HepG2 (cell line): ENCODE results near the gene TMEM223. TPM values are rescaled to one million over a fixed set of nuclear protein-coding genes. Genes with fewer than 3 reads are reported as not detected.
A peak's percentile ranks its signal among the peaks of the same experiment; 100 is the strongest.

Experiments
- ARNT ChIP-seq: fragments of 450-650 bp; IDR thresholded peaks from 2 replicates; pipeline ENCODE4 v1.6.1; 2017
- CBX2 ChIP-seq, 2 experiments: fragments of 200-600 bp in 1 of 2; sonication (generic); formaldehyde crosslinking in 1 of 2; IDR thresholded peaks; 2 replicates each; pipeline versions ENCODE4 v1.7.0 to v1.8.1; 2018 to 2022; ENCODE audit warnings: low read depth in 2 of 2, low read length in 1 of 2, mild to moderate bottlenecking in 1 of 2, missing genetic modification reagents in 1 of 2
- DNMT3B ChIP-seq: conservative IDR thresholded peaks from 2 replicates; pipeline ENCODE4 v1.6.1; 2016; ENCODE audit warnings: missing biosample characterization, control low read depth
- KAT7 ChIP-seq: IDR thresholded peaks from 2 replicates; pipeline ENCODE4 v1.6.1; 2018; ENCODE audit warnings: borderline replicate concordance, missing compliant biosample characterization
- RCOR2 ChIP-seq: IDR thresholded peaks from 2 replicates; pipeline ENCODE4 v1.6.1; 2016; ENCODE audit warnings: missing biosample characterization, missing genetic modification reagents
- RORA ChIP-seq: sonication (generic); formaldehyde crosslinking; IDR thresholded peaks from 2 replicates; pipeline ENCODE4 v1.5.0; 2020; ENCODE audit warnings: mild to moderate bottlenecking, missing genetic modification reagents, moderate library complexity
- ZNF143 ChIP-seq: sonication (generic); formaldehyde crosslinking; IDR thresholded peaks from 2 replicates; pipeline ENCODE4 v1.4.0; 2020; ENCODE audit warnings: missing genetic modification reagents
- ZNF17 ChIP-seq: sonication (generic); formaldehyde crosslinking; IDR thresholded peaks from 2 replicates; pipeline ENCODE4 v1.5.0; 2020; ENCODE audit warnings: mild to moderate bottlenecking, missing genetic modification reagents
- ZNF205 ChIP-seq: IDR thresholded peaks from 2 replicates; pipeline ENCODE4 v1.6.1; 2018; ENCODE audit warnings: missing biosample characterization, missing genetic modification reagents
- ZNF567 ChIP-seq: sonication (generic); formaldehyde crosslinking; IDR thresholded peaks from 2 replicates; pipeline ENCODE4 v1.8.1; 2023; ENCODE audit warnings: mild to moderate bottlenecking, missing genetic modification reagents, borderline replicate concordance
- ZSCAN25 ChIP-seq: sonication (generic); formaldehyde crosslinking; IDR thresholded peaks from 2 replicates; pipeline ENCODE4 v1.8.0; 2022; ENCODE audit warnings: mild to moderate bottlenecking, missing genetic modification reagents
- polyA plus RNA-seq, 8 experiments: library from polyadenylated mRNA; depleted of rRNA in 3 of 8; stranded (reverse) in 7 of 8; unstranded in 1 of 8; fragments of >200 nt; fragmentation: Illumina TruSeq in 4 of 8; extraction: Trizol in 4 of 8; gene quantifications; 2 replicates each; pipeline versions ENCODE4 v1.2.1 to v1.2.3, GENCODE V29; 2011 to 2016; ENCODE audit warnings: low read depth in 4 of 8, missing spikeins in 1 of 8, mixed read lengths in 1 of 8; ENCODE audit not compliant: insufficient read depth in 1 of 8
- total RNA-seq, 5 experiments: library from RNA; depleted of rRNA; stranded (reverse); fragments of >200 nt; fragmentation: Illumina TruSeq; extraction: Trizol; gene quantifications; 2 replicates each; pipeline ENCODE4 v1.2.3, GENCODE V29; 2016; ENCODE audit warnings: low read depth in 1 of 5
- TF ChIP-seq, protein P1 (sequence below): IDR thresholded peaks from 2 replicates; pipeline ENCODE4 v1.4.0; 2020; ENCODE audit warnings: mild to moderate bottlenecking, missing genetic modification reagents
- TF ChIP-seq, protein P2 (sequence below): IDR thresholded peaks from 2 replicates; pipeline ENCODE4 v1.6.1; 2012; ENCODE audit warnings: inconsistent platforms
- TF ChIP-seq, protein P3 (sequence below): sonication (generic); formaldehyde crosslinking; IDR thresholded peaks from 2 replicates; pipeline ENCODE4 v1.8.0; 2022; ENCODE audit warnings: mild to moderate bottlenecking, missing genetic modification reagents
- TF ChIP-seq, protein P4 (sequence below): IDR thresholded peaks from 2 replicates; pipeline ENCODE4 v1.6.1; 2016; ENCODE audit warnings: low read depth, missing genetic modification reagents, missing compliant biosample characterization
- TF ChIP-seq, protein P5 (sequence below): sonication (generic); formaldehyde crosslinking; IDR thresholded peaks from 2 replicates; pipeline ENCODE4 v1.4.0; 2020; ENCODE audit warnings: missing genetic modification reagents, low read depth, mild to moderate bottlenecking, borderline replicate concordance

Gene TMEM223
- total and polyA plus RNA-seq, 2 of the 13 experiments (the other 11 are each of a cell fraction or from before 2014, with no cell fraction given), result 19.5 to 24.9 TPM

DNA sequence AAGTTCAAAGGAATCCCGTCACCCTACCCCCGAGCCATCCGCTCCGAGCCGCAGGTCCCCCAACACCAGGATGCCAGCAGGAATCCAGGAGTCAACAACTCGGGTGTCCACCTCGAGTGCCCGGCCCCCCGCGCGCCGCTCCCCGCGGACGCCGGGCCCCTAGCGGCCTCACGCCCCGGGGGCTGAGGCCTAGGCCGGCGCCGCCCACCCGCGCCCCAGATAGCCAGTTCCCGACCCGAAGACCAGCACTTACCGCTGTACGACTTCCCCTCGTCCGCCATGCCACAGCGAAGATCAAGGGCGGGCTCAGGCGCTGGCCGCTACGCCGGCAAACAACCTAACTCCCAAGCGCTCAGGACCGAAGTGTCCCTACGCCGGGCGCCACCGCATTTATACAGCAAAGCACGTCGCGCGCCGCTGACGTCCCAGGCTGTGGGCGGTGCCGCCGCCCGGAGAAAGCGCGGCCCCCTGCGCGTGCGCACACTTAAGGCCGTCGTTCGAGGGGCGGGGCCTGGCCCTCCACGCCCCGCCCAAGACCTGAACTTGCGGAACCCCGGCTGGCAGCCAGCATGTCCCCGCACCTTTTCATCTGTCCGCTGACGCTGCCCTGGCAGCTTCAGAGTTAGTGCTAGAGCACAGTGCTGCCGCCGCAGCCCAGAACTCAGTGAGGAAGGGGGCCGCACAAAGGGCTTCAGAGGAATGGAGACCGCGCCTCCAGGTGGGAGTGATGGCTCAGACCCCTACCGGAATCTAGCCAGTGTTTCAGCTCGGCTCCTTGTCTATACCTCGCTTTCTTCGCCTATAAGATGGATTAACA is 13.5 kb upstream of the TMEM223 start, which contains the start of gene NXF1 (continued):
- TF ChIP-seq, protein P1, sequence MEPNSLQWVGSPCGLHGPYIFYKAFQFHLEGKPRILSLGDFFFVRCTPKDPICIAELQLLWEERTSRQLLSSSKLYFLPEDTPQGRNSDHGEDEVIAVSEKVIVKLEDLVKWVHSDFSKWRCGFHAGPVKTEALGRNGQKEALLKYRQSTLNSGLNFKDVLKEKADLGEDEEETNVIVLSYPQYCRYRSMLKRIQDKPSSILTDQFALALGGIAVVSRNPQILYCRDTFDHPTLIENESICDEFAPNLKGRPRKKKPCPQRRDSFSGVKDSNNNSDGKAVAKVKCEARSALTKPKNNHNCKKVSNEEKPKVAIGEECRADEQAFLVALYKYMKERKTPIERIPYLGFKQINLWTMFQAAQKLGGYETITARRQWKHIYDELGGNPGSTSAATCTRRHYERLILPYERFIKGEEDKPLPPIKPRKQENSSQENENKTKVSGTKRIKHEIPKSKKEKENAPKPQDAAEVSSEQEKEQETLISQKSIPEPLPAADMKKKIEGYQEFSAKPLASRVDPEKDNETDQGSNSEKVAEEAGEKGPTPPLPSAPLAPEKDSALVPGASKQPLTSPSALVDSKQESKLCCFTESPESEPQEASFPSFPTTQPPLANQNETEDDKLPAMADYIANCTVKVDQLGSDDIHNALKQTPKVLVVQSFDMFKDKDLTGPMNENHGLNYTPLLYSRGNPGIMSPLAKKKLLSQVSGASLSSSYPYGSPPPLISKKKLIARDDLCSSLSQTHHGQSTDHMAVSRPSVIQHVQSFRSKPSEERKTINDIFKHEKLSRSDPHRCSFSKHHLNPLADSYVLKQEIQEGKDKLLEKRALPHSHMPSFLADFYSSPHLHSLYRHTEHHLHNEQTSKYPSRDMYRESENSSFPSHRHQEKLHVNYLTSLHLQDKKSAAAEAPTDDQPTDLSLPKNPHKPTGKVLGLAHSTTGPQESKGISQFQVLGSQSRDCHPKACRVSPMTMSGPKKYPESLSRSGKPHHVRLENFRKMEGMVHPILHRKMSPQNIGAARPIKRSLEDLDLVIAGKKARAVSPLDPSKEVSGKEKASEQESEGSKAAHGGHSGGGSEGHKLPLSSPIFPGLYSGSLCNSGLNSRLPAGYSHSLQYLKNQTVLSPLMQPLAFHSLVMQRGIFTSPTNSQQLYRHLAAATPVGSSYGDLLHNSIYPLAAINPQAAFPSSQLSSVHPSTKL (CRISPR knock-in tag), result peak; percentile 60
- TF ChIP-seq, protein P2, sequence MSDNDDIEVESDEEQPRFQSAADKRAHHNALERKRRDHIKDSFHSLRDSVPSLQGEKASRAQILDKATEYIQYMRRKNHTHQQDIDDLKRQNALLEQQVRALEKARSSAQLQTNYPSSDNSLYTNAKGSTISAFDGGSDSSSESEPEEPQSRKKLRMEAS, result peak; percentile 73
- TF ChIP-seq, protein P3, sequence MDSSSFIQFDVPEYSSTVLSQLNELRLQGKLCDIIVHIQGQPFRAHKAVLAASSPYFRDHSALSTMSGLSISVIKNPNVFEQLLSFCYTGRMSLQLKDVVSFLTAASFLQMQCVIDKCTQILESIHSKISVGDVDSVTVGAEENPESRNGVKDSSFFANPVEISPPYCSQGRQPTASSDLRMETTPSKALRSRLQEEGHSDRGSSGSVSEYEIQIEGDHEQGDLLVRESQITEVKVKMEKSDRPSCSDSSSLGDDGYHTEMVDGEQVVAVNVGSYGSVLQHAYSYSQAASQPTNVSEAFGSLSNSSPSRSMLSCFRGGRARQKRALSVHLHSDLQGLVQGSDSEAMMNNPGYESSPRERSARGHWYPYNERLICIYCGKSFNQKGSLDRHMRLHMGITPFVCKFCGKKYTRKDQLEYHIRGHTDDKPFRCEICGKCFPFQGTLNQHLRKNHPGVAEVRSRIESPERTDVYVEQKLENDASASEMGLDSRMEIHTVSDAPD (CRISPR knock-in tag), result no peak
- TF ChIP-seq ZNF567 (CRISPR knock-in tag) (peak; percentile 83), ARNT (no peak), ZNF17 (CRISPR knock-in tag) (no peak), DNMT3B (CRISPR knock-in tag) (0 out of 2 replicates have a peak, but pooled peaks have one; percentile 48), CBX2 (IDR thresholded peaks at IDR 0.05; ENCODE audit: low read depth, low read length) (no peak), CBX2 (CRISPR knock-in tag; IDR thresholded peaks at IDR 0.05; ENCODE audit: low read depth) (no peak), ZSCAN25 (CRISPR knock-in tag) (peak; percentile 74), KAT7 (CRISPR knock-in tag) (peak; percentile 66; the same call in 1 of the 2 replicates), RORA (CRISPR knock-in tag) (no peak), ZNF143 (CRISPR knock-in tag) (peak; percentile 49; the same call in 1 of the 2 replicates), RCOR2 (CRISPR knock-in tag) (no peak), ZNF205 (CRISPR knock-in tag) (peak; percentile 86)
- TF ChIP-seq, protein P4, sequence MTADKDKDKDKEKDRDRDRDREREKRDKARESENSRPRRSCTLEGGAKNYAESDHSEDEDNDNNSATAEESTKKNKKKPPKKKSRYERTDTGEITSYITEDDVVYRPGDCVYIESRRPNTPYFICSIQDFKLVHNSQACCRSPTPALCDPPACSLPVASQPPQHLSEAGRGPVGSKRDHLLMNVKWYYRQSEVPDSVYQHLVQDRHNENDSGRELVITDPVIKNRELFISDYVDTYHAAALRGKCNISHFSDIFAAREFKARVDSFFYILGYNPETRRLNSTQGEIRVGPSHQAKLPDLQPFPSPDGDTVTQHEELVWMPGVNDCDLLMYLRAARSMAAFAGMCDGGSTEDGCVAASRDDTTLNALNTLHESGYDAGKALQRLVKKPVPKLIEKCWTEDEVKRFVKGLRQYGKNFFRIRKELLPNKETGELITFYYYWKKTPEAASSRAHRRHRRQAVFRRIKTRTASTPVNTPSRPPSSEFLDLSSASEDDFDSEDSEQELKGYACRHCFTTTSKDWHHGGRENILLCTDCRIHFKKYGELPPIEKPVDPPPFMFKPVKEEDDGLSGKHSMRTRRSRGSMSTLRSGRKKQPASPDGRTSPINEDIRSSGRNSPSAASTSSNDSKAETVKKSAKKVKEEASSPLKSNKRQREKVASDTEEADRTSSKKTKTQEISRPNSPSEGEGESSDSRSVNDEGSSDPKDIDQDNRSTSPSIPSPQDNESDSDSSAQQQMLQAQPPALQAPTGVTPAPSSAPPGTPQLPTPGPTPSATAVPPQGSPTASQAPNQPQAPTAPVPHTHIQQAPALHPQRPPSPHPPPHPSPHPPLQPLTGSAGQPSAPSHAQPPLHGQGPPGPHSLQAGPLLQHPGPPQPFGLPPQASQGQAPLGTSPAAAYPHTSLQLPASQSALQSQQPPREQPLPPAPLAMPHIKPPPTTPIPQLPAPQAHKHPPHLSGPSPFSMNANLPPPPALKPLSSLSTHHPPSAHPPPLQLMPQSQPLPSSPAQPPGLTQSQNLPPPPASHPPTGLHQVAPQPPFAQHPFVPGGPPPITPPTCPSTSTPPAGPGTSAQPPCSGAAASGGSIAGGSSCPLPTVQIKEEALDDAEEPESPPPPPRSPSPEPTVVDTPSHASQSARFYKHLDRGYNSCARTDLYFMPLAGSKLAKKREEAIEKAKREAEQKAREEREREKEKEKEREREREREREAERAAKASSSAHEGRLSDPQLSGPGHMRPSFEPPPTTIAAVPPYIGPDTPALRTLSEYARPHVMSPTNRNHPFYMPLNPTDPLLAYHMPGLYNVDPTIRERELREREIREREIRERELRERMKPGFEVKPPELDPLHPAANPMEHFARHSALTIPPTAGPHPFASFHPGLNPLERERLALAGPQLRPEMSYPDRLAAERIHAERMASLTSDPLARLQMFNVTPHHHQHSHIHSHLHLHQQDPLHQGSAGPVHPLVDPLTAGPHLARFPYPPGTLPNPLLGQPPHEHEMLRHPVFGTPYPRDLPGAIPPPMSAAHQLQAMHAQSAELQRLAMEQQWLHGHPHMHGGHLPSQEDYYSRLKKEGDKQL (CRISPR knock-in tag), result 0 out of 2 replicates have a peak, but pooled peaks have one; percentile 33
- TF ChIP-seq, protein P5, sequence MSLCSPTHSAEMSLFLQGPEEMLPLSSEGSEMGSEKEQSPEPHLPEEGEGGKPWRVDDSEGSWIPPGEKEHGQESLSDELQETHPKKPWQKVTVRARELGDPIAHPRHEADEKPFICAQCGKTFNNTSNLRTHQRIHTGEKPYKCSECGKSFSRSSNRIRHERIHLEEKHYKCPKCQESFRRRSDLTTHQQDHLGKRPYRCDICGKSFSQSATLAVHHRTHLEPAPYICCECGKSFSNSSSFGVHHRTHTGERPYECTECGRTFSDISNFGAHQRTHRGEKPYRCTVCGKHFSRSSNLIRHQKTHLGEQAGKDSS, result peak; percentile 96; the same call in 1 of the 2 replicates
